GM12873 (cell line): ENCODE measurements around the gene CDH16.

Experiments
- TF ChIP-seq, protein P1 (sequence below): IDR thresholded peaks from 2 replicates; pipeline ENCODE4 v1.5.1; 2012; ENCODE audit warnings: low read depth, mild to moderate bottlenecking, moderate library complexity, low read length, control low read depth; ENCODE audit not compliant: insufficient read depth; ENCODE audit errors: missing control alignments

Gene CDH16

GRCh38 chr16:66918803-66919568, at the start of gene CDH16:
TSS of gene CDH16 (minus strand) at chr16:66918885. CDS start at chr16:66918065, 820 bp downstream.
- TF ChIP-seq, protein P1, sequence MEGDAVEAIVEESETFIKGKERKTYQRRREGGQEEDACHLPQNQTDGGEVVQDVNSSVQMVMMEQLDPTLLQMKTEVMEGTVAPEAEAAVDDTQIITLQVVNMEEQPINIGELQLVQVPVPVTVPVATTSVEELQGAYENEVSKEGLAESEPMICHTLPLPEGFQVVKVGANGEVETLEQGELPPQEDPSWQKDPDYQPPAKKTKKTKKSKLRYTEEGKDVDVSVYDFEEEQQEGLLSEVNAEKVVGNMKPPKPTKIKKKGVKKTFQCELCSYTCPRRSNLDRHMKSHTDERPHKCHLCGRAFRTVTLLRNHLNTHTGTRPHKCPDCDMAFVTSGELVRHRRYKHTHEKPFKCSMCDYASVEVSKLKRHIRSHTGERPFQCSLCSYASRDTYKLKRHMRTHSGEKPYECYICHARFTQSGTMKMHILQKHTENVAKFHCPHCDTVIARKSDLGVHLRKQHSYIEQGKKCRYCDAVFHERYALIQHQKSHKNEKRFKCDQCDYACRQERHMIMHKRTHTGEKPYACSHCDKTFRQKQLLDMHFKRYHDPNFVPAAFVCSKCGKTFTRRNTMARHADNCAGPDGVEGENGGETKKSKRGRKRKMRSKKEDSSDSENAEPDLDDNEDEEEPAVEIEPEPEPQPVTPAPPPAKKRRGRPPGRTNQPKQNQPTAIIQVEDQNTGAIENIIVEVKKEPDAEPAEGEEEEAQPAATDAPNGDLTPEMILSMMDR = no peak

GRCh38 chr16:66964049-66964448, 45.4 kb upstream of the CDH16 start:
- TF ChIP-seq, protein P1 = no peak

DNA sequence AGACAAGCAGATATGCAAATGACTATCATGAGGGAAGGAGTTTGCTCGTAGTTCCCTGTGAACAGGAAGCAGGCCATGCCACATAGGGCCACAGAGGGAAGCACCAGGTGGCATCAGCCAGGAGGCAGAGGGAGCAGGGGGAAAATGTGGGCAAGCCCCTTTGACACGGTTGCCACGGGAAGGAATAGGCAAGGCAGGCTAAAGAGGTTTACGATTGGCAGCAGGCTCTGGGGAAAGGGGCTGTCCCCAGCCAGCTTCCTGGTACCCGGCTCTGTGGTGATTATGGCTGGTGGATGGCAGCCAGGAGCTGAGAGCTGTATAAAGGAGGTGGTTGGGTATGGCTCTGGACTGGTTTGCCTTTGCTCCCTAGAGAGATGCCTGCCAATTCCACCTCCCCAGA, 43.2 kb upstream of the CDH16 start:
- TF ChIP-seq, protein P1 = no peak

GRCh38 chr16:66961065-66961744, 42.5 kb upstream of the CDH16 start, which contains the start of gene CES3:
TSS of gene CES3 (plus strand) at chr16:66961266. CDS start at chr16:66961308, 42 bp downstream.
- TF ChIP-seq, protein P1 = peak; percentile 91

- TF ChIP-seq, protein P1 = no peak
Observed at GRCh38 chr16:66960270-66960669, 41.6 kb upstream of the CDH16 start.

DNA sequence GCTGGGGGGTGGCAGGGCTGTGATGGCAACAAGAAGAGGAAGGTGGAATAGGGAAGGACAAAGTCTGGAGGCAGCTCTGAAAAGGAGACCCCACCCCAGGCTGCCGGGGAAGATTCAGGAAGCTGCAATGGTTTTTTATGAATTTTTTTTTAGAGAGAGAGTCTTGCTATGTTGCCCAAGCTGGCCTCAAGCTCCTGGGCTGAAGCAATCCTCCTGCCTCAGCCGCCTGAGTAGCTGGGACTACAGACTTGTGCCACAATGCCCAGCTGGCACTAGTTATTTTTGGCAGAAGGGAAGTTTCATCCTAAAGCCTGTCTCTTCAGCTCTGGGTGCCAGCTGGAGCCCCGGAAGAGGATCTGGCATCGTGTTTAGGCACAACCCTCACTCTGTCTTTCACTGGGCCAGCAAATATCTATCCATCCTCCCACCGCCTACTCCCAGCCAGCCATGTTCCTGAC, 41.0 kb upstream of the CDH16 start:
- TF ChIP-seq, protein P1 = no peak
